GM12878 (cell line): ENCODE results near the gene PIP4K2A. TPM values are rescaled to one million over a fixed set of nuclear protein-coding genes. Genes with fewer than 3 reads are reported as not detected.

Experiments
- ATAC-seq: fragments of 200-7000 bp; cut with Tn5 transposase; 3 replicates; pipeline ENCODE4 v1.9.1; 2020; ENCODE audit warnings: mild to moderate bottlenecking, moderate library complexity
- BruUV-seq: library from RNA; stranded (reverse); fragments of 400-500 nt; replicated peaks from 2 replicates; lab custom pipeline; 2021; lab: Mats Ljungman, UMichigan
- CTCF ChIA-PET: fragments of 300-600 bp; sonication (Branson Sonifier 250); formaldehyde crosslinking; extraction: SDS; loops from one replicate; lab custom pipeline; 2021; ENCODE audit warnings: inconsistent platforms; lab: Yijun Ruan, JAX
- POLR2A ChIA-PET: fragments of 350-600 bp; formaldehyde crosslinking; extraction: SDS; loops from one replicate; lab custom pipeline; 2021; ENCODE audit warnings: inconsistent platforms; lab: Charles Lee
- RAD21 ChIA-PET: fragments of 300-600 bp; sonication (Branson Sonifier 250); formaldehyde crosslinking; loops from one replicate; lab custom pipeline; 2023; ENCODE audit warnings: antibody characterized with exemption; ENCODE audit not compliant: unreplicated experiment; lab: Charles Lee
- SMC1A ChIA-PET: fragments of 300-600 bp; sonication (Branson Sonifier 250); formaldehyde crosslinking; loops from one replicate; lab custom pipeline; 2023; ENCODE audit not compliant: unreplicated experiment, uncharacterized antibody; lab: Charles Lee
- DNase-seq: peaks from one replicate; pipeline ENCODE4 v3.0.0-alpha.2; 2011; ENCODE audit warnings: low read depth, low spot score
- FAIRE-seq: peaks from 3 replicates; lab custom pipeline; 2011; peaks lifted over from hg19 to GRCh38; lab: Jason Lieb, UNC
- H2AFZ ChIP-seq: 2 replicates; pipeline ENCODE4 v1.6.0; 2011; ENCODE audit warnings: low read depth, low read length, control low read depth; ENCODE audit not compliant: control insufficient read depth
- H3K27ac ChIP-seq: 2 replicates; pipeline ENCODE4 v1.5.1; 2011; ENCODE audit warnings: control low read depth; ENCODE audit not compliant: control insufficient read depth, insufficient read depth
- H3K27me3 ChIP-seq, 2 experiments: replicated peaks in 1 of 2; 2 replicates each; pipeline versions ENCODE4 v1.6.0 to v1.6.1; 2011; ENCODE audit warnings: low read length in 1 of 2; ENCODE audit not compliant: control insufficient read depth in 2 of 2, insufficient read depth in 2 of 2
- H3K36me3 ChIP-seq, 2 experiments: 2 replicates each; pipeline ENCODE4 v1.5.1; 2011; ENCODE audit warnings: low read length in 1 of 2; ENCODE audit not compliant: control insufficient read depth in 2 of 2, insufficient read depth in 2 of 2
- H3K4me1 ChIP-seq: 2 replicates; pipeline ENCODE4 v1.6.1; 2011; ENCODE audit warnings: mild to moderate bottlenecking, low read length, moderate library complexity, mixed read lengths; ENCODE audit not compliant: control insufficient read depth, insufficient read depth
- H3K4me2 ChIP-seq: 2 replicates; pipeline ENCODE4 v1.6.0; 2011; ENCODE audit warnings: control low read depth; ENCODE audit not compliant: control insufficient read depth, insufficient read depth
- H3K4me3 ChIP-seq: fragments of 200-600 bp; sonication (generic); 2 replicates; pipeline ENCODE4 v1.5.1; 2016
- H3K79me2 ChIP-seq: 2 replicates; pipeline ENCODE4 v1.6.0; 2011; ENCODE audit warnings: low read length; ENCODE audit not compliant: control insufficient read depth, insufficient read depth
- H3K9ac ChIP-seq: 2 replicates; pipeline ENCODE4 v1.8.0; 2011; ENCODE audit warnings: low read length, control low read depth, mixed read lengths; ENCODE audit not compliant: control insufficient read depth, insufficient read depth
- H3K9me3 ChIP-seq: replicated peaks from 3 replicates; pipeline ENCODE4 v1.5.1; 2011; ENCODE audit warnings: mild to moderate bottlenecking, low read length; ENCODE audit not compliant: control insufficient read depth, insufficient read depth
- H4K20me1 ChIP-seq: 2 replicates; pipeline ENCODE4 v1.6.0; 2011; ENCODE audit not compliant: control insufficient read depth, insufficient read depth
- CHD1 ChIP-seq: IDR thresholded peaks from 2 replicates; pipeline ENCODE4 v1.6.1; 2012; ENCODE audit warnings: low read depth, low read length, improper control_type of control experiment
- KAT2A ChIP-seq: conservative IDR thresholded peaks from 2 replicates; pipeline ENCODE4 v1.6.1; 2011; ENCODE audit warnings: low read depth, low read length; ENCODE audit not compliant: control insufficient read depth
- KDM1A ChIP-seq: fragments of 200-600 bp; sonication (generic); IDR thresholded peaks from 2 replicates; pipeline ENCODE4 v1.6.1; 2016; ENCODE audit warnings: borderline replicate concordance
- MTA3 ChIP-seq: IDR thresholded peaks from 2 replicates; pipeline ENCODE4 v1.6.1; 2012; ENCODE audit warnings: low read length, inconsistent platforms, borderline replicate concordance
- PAX5 ChIP-seq: IDR thresholded peaks from 2 replicates; pipeline ENCODE4 v1.6.1; 2011; ENCODE audit warnings: low read depth, low read length, borderline replicate concordance
- TAF1 ChIP-seq: IDR thresholded peaks from 2 replicates; pipeline ENCODE4 v1.6.1; 2011; ENCODE audit warnings: mild to moderate bottlenecking, low read depth, low read length, borderline replicate concordance
- TCF3 ChIP-seq: IDR thresholded peaks from 2 replicates; pipeline ENCODE4 v1.6.1; 2012; ENCODE audit warnings: low read depth, mild to moderate bottlenecking, low read length, borderline replicate concordance; ENCODE audit not compliant: insufficient read depth
- TCF7 ChIP-seq: IDR thresholded peaks from 2 replicates; pipeline ENCODE4 v1.6.1; 2014; ENCODE audit warnings: antibody characterized with exemption, borderline replicate concordance
- WGBS: methylation state at CpG from one replicate; pipeline ENCODE4 v1.1.6; 2016; ENCODE audit warnings: low lambda C conversion rate; ENCODE audit not compliant: insufficient replicate concordance, insufficient coverage; ENCODE audit errors: missing lambda C conversion rate; 5-methylcytosine and 5-hydroxymethylcytosine counted together
- in situ Hi-C: fragments of 300-500 bp; cut with MboI; formaldehyde crosslinking; loops from 9 replicates; pipeline ENCODE4 v1.14.3; 2018; ENCODE audit warnings: mixed read lengths
- intact Hi-C: fragments of 100-400 bp; cut with micrococcal nuclease; formaldehyde crosslinking; loops from one replicate; pipeline ENCODE4 v1.14.2; 2022; ENCODE audit not compliant: unreplicated experiment
- polyA plus RNA-seq, 11 experiments: library from polyadenylated mRNA; depleted of rRNA in 4 of 11; unstranded in 6 of 11; stranded (reverse) in 5 of 11; fragments of >200 nt; fragmentation: Nextera tagmentation in 4 of 11; fragmentation: Illumina TruSeq in 1 of 11; extraction: Ambion mirVana in 4 of 11; extraction: Trizol in 1 of 11; gene quantifications; 1 replicate in 1 of 11; 2 replicates in 10 of 11; pipeline versions ENCODE4 v1.2.1 to v1.2.3, GENCODE V29; 2011 to 2016; ENCODE audit warnings: inconsistent platforms in 2 of 11, missing spikeins in 2 of 11, low read depth in 1 of 11
- total RNA-seq, 4 experiments: library from RNA; depleted of rRNA in 3 of 4; stranded (reverse); fragments of >200 nt in 3 of 4; fragmentation: Illumina TruSeq in 1 of 4; extraction: Trizol in 1 of 4; gene quantifications; 2 replicates each; pipeline versions ENCODE4 v1.2.1 to v1.2.3, GENCODE V29; 2013 to 2021
- TF ChIP-seq, protein P1 (sequence below): fragments of 450-650 bp; IDR thresholded peaks from 2 replicates; pipeline ENCODE4 v1.6.1; 2016; ENCODE audit warnings: mild to moderate bottlenecking
- TF ChIP-seq, protein P2 (sequence below): fragments of 450-650 bp; conservative IDR thresholded peaks from 2 replicates; pipeline ENCODE4 v1.6.1; 2017; ENCODE audit warnings: mild to moderate bottlenecking, moderate library complexity

The PIP4K2A gene
- total and polyA plus RNA-seq, 10 of the 15 experiments (the other 5 are each of a cell fraction or from before 2014, with no cell fraction given): 54.3 to 139 (median 84.4) TPM

GRCh38 chr10:22712211-22712955 is 2.0 kb downstream of the PIP4K2A start:
- peak overlapping the region; percentile 75 for H3K4me3 ChIP-seq
- peaks cover 9% of the 10 kb centered on the region for H3K4me1 ChIP-seq
- no peak for DNase-seq
- intact Hi-C loops (loop anchor here (5.0 to 10.0 kb wide), 5 partner anchors 45 to 398 kb away; partner anchors contain the start of gene COMMD3), in situ Hi-C loops (no loop called here)
- H3K9me3 ChIP-seq: no peaks in the 10 kb centered on the region; the same call in 2 of the 3 replicates
- H3K36me3 ChIP-seq: peaks cover 0 to 2% of the 10 kb centered on the region in 2 experiments; a peak in 1 of 4 replicates
- peak overlapping the region; percentile 89 for H3K9ac ChIP-seq
- H2AFZ ChIP-seq: no peak overlapping the region
- peak overlapping the region; percentile 65 for H3K27ac ChIP-seq
- no peaks in the 10 kb centered on the region for H4K20me1 ChIP-seq
- H3K27me3 ChIP-seq: no peaks in the 10 kb centered on the region
- no peak for FAIRE-seq
- CTCF ChIA-PET: interaction anchor here (0.9 to 1.8 kb wide), 12 partner anchors 11 to 138 kb away, joined by 3 to 8 read pairs (median 4); no protein-coding TSS in a partner anchor
- no TSS peak for BruUV-seq
- POLR2A ChIA-PET: interaction anchor here (0.6 to 2.4 kb wide), 17 partner anchors 8 to 1432 kb away, joined by 3 to 12 read pairs (median 4); partner anchors contain the start of gene DNAJC1
- RAD21 ChIA-PET: interaction anchor here (0.7 to 2.8 kb wide), 18 partner anchors 8 to 137 kb away, joined by 3 to 16 read pairs (median 4); no protein-coding TSS in a partner anchor
- peaks cover 71% of the 10 kb centered on the region for H3K79me2 ChIP-seq
- TF ChIP-seq, protein P1, sequence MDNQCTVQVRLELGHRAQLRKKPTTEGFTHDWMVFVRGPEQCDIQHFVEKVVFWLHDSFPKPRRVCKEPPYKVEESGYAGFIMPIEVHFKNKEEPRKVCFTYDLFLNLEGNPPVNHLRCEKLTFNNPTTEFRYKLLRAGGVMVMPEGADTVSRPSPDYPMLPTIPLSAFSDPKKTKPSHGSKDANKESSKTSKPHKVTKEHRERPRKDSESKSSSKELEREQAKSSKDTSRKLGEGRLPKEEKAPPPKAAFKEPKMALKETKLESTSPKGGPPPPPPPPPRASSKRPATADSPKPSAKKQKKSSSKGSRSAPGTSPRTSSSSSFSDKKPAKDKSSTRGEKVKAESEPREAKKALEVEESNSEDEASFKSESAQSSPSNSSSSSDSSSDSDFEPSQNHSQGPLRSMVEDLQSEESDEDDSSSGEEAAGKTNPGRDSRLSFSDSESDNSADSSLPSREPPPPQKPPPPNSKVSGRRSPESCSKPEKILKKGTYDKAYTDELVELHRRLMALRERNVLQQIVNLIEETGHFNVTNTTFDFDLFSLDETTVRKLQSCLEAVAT: peak; percentile 19; the same call in 1 of the 2 replicates
- TF ChIP-seq MTA3 (no peak), KDM1A (no peak), TCF7 (0 out of 2 replicates have a peak, but pooled peaks have one; percentile 11), KAT2A (no peak), PAX5 (no peak), CHD1 (0 out of 2 replicates have a peak, but pooled peaks have one; percentile 6), TAF1 (no peak), TCF3 (no peak)
- TF ChIP-seq, protein P2, sequence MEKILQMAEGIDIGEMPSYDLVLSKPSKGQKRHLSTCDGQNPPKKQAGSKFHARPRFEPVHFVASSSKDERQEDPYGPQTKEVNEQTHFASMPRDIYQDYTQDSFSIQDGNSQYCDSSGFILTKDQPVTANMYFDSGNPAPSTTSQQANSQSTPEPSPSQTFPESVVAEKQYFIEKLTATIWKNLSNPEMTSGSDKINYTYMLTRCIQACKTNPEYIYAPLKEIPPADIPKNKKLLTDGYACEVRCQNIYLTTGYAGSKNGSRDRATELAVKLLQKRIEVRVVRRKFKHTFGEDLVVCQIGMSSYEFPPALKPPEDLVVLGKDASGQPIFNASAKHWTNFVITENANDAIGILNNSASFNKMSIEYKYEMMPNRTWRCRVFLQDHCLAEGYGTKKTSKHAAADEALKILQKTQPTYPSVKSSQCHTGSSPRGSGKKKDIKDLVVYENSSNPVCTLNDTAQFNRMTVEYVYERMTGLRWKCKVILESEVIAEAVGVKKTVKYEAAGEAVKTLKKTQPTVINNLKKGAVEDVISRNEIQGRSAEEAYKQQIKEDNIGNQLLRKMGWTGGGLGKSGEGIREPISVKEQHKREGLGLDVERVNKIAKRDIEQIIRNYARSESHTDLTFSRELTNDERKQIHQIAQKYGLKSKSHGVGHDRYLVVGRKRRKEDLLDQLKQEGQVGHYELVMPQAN: 0 out of 2 replicates have a peak, but pooled peaks have one; percentile 25
- peak overlapping the region; percentile 81 for H3K4me2 ChIP-seq
- SMC1A ChIA-PET: interaction anchor here (0.7 to 7.6 kb wide), 31 partner anchors 9 to 220 kb away, joined by 3 to 72 read pairs (median 5); no protein-coding TSS in a partner anchor
- WGBS: 2% methylated on average over 8 of the region's 8 CpGs
- ATAC-seq: no peak
